Measurements from ENCODE around the gene RBM39. TPM values are rescaled to one million over a fixed set of nuclear protein-coding genes. Genes with fewer than 3 reads are reported as not detected.

Gene RBM39
- total and polyA plus RNA-seq, 9 of the 15 experiments (the other 6 are each of a cell fraction or from before 2014, with no cell fraction given) = 143 to 319 (median 228) TPM

GRCh38 chr20:35739294-35740163 lies 2.5 kb downstream of the RBM39 start:
- CTCF ChIA-PET (ENCODE audit: low intra/inter-chr PET ratio) = no interaction called here
- POLR2A ChIA-PET = interaction anchor here (0.5 to 7.0 kb wide), 20 partner anchors 11 to 359 kb away, joined by 3 to 99 read pairs (median 4); partner anchors contain the start of genes PHF20 and SCAND1
- whole genome bisulfite sequencing (ENCODE audit: insufficient coverage, low coverage, missing lambda C conversion rate) = 72% methylated on average over 7 of the region's 7 CpGs
- peaks cover 92% of the 10 kb centered on the region for H3K79me2 ChIP-seq (ENCODE audit: control insufficient read depth, insufficient read depth, low read length)
- in situ Hi-C loops (cut with MboI) = no loop called here
- H2AFZ ChIP-seq (ENCODE audit: low read depth, low read length) = no peak overlapping the region
- no peaks in the 10 kb centered on the region for H3K27me3 ChIP-seq (ENCODE audit: control insufficient read depth in 2 of 2, insufficient read depth in 2 of 2, low read length in 2 of 2)
- FAIRE-seq (no peak), DNase-seq (ENCODE audit: extremely low read depth in 1 of 4, low spot score in 3 of 4) (peak in 1 of 4 experiments; percentile 37), ATAC-seq (no peak)
- peaks cover 41% of the 10 kb centered on the region for H4K20me1 ChIP-seq (replicated peaks; ENCODE audit: control insufficient read depth, insufficient read depth, low read length)
- H3K27ac ChIP-seq (ENCODE audit: extremely low read depth, low read depth, low read length) = peak overlapping the region; percentile 20; the same call in 2 of the 3 replicates
- H3K9me3 ChIP-seq (replicated peaks; ENCODE audit: control insufficient read depth, insufficient read depth, low read depth, low read length) = no peaks in the 10 kb centered on the region
- no peaks in the 10 kb centered on the region for H3K9me1 ChIP-seq (ENCODE audit: control insufficient read depth, insufficient read depth, low read length)
- peak overlapping the region; percentile 73 to 99; a peak in 3 of 4 replicates for H3K9ac ChIP-seq (ENCODE audit: insufficient read depth in 1 of 2, low read depth in 2 of 2, low read length in 2 of 2)
- intact Hi-C loops (cut with micrococcal nuclease) = loop anchor here (2.0 to 5.0 kb wide), 2 partner anchors 145 to 163 kb away; no protein-coding TSS in a partner anchor
- peaks cover 4 to 23% of the 10 kb centered on the region in 2 experiments; a peak in 3 of 5 replicates for H3K4me1 ChIP-seq (replicated peaks in 1 of 2; ENCODE audit: control insufficient read depth in 2 of 2, insufficient read depth in 2 of 2, low read length in 2 of 2)
- BruUV-seq (replicated peaks) = no TSS peak
- peak overlapping the region; percentile 53 for H3K4me2 ChIP-seq (ENCODE audit: insufficient read depth, low read length)
- peaks cover 66% of the 10 kb centered on the region for H3K36me3 ChIP-seq (ENCODE audit: control insufficient read depth, insufficient read depth, low read length)
- H3K4me3 ChIP-seq = peak overlapping the region; percentile 81; the same call in 1 of the 2 replicates
- TF ChIP-seq RBFOX2 (IDR thresholded peaks at IDR 0.05; ENCODE audit: low read depth, low read length) = peak; percentile 57
- TF ChIP-seq ZNF778 (CRISPR knock-in tag; IDR thresholded peaks at IDR 0.05) = no peak
- no peak for TF ChIP-seq NEUROD1 (IDR thresholded peaks at IDR 0.05; ENCODE audit: borderline replicate concordance, low read depth, low read length, partially characterized antibody)
- TF ChIP-seq CEBPG (CRISPR knock-in tag; IDR thresholded peaks at IDR 0.05) = 0 out of 2 replicates have a peak, but pooled peaks have one; percentile 9
- TF ChIP-seq CEBPG (tag; conservative IDR thresholded peaks at IDR 0.05 in 1 of 2, IDR thresholded peaks at IDR 0.05 in 1 of 2) = 0 out of 4 replicates have a peak, but pooled peaks of 1 of the 2 experiments have one; percentile 42
- TF ChIP-seq MXI1 (IDR thresholded peaks at IDR 0.05; ENCODE audit: low read depth, low read length) = 0 out of 2 replicates have a peak, but pooled peaks have one; percentile 18
- 0 out of 2 replicates have a peak, but pooled peaks have one; percentile 21 for TF ChIP-seq POLR2A (conservative IDR thresholded peaks at IDR 0.05)
- peak in 1 of 2 experiments; percentile 15; a peak in 1 of 4 replicates for TF ChIP-seq MNT (conservative IDR thresholded peaks at IDR 0.05)
- TF ChIP-seq ZKSCAN8 (CRISPR knock-in tag; IDR thresholded peaks at IDR 0.05) = no peak
- peak; percentile 3 to 21; a peak in 1 of 4 replicates for TF ChIP-seq RAD21 (CRISPR knock-in tag; conservative IDR thresholded peaks at IDR 0.05 in 1 of 2, IDR thresholded peaks at IDR 0.05 in 1 of 2)
- TF ChIP-seq RB1 (IDR thresholded peaks at IDR 0.05; ENCODE audit: low read depth) = no peak
- TF ChIP-seq POLR2H (tag; IDR thresholded peaks at IDR 0.05; ENCODE audit: low read depth) = peak; percentile 32
- peak; percentile 79; the same call in 1 of the 2 replicates for TF ChIP-seq POLR2AphosphoS2 (IDR thresholded peaks at IDR 0.05; ENCODE audit: low read length)
- TF ChIP-seq RFX7 (CRISPR knock-in tag; IDR thresholded peaks at IDR 0.05) = no peak
- no peak for TF ChIP-seq TSC22D4 (tag; IDR thresholded peaks at IDR 0.05)
- TF ChIP-seq POLR2G (IDR thresholded peaks at IDR 0.05; ENCODE audit: low read depth, low read length) = peak; percentile 55; the same call in 1 of the 2 replicates
- TF ChIP-seq CTCF (IDR thresholded peaks at IDR 0.05 in 2 of 3, conservative IDR thresholded peaks at IDR 0.05 in 1 of 3; ENCODE audit: insufficient read depth in 2 of 3, low read depth in 1 of 3, low read length in 3 of 3) = peak in 1 of 3 experiments; percentile 41; a peak in 2 of 6 replicates
